Caco-2 (cell line): ENCODE data around the gene MXRA7. TPM values are rescaled to one million over a fixed set of nuclear protein-coding genes. Genes with fewer than 3 reads are reported as not detected.

Experiments used
- BruUV-seq: library from RNA; stranded (reverse); fragments of 400-500 nt; replicated peaks from 2 replicates; lab custom pipeline; 2021; lab: Mats Ljungman, UMichigan
- CTCF ChIA-PET: fragments of 300-600 bp; sonication (Branson Sonifier 250); formaldehyde crosslinking; loops from one replicate; lab custom pipeline; 2022; ENCODE audit warnings: antibody characterized with exemption; lab: Charles Lee
- POLR2A ChIA-PET: fragments of 300-600 bp; sonication (Branson Sonifier 250); formaldehyde crosslinking; loops from one replicate; lab custom pipeline; 2022; ENCODE audit warnings: antibody characterized with exemption; lab: Charles Lee
- DNase-seq, 2 experiments: peaks; one replicate each; pipeline versions ENCODE4 v3.0.0 to v3.0.0-alpha.2; 2020 to 2022
- H3K27me3 ChIP-seq: replicated peaks from 2 replicates; pipeline ENCODE4 v1.6.0; 2011; ENCODE audit warnings: low read length; ENCODE audit not compliant: control insufficient read depth, insufficient read depth
- H3K36me3 ChIP-seq: 2 replicates; pipeline ENCODE4 v1.5.1; 2011; ENCODE audit warnings: low read length; ENCODE audit not compliant: control insufficient read depth, insufficient read depth
- H3K4me1 ChIP-seq: fragments of 250-450 bp; sonication (Bioruptor Pico); 2 replicates; pipeline ENCODE4 v1.5.1; 2020; ENCODE audit warnings: mild to moderate bottlenecking
- H3K4me3 ChIP-seq: 2 replicates; pipeline ENCODE4 v1.5.1; 2011; ENCODE audit warnings: low read depth, mild to moderate bottlenecking, control low read depth, low read length
- H3K9me3 ChIP-seq: fragments of 250-450 bp; sonication (Bioruptor Pico); 2 replicates; pipeline ENCODE4 v1.5.1; 2020; ENCODE audit warnings: mild to moderate bottlenecking, moderate library complexity
- H3K27ac Mint-ChIP-seq: one replicate; pipeline ENCODE4 v1.8.0; 2022; ENCODE audit warnings: mixed read lengths; ENCODE audit not compliant: unreplicated experiment
- H3K27me3 Mint-ChIP-seq: one replicate; pipeline ENCODE4 v1.8.0; 2022; ENCODE audit warnings: mixed read lengths; ENCODE audit not compliant: insufficient read depth, unreplicated experiment
- H3K36me3 Mint-ChIP-seq: one replicate; pipeline ENCODE4 v1.8.0; 2022; ENCODE audit warnings: mild to moderate bottlenecking, mixed read lengths; ENCODE audit not compliant: insufficient read depth, unreplicated experiment
- H3K4me1 Mint-ChIP-seq: one replicate; pipeline ENCODE4 v1.8.0; 2022; ENCODE audit warnings: low read depth, mixed read lengths; ENCODE audit not compliant: unreplicated experiment
- H3K4me3 Mint-ChIP-seq: one replicate; pipeline ENCODE4 v1.8.0; 2022; ENCODE audit warnings: mild to moderate bottlenecking, moderate library complexity, mixed read lengths; ENCODE audit not compliant: unreplicated experiment
- H3K9me3 Mint-ChIP-seq: one replicate; pipeline ENCODE4 v1.8.0; 2022; ENCODE audit warnings: mixed read lengths; ENCODE audit not compliant: unreplicated experiment
- intact Hi-C: fragments of 100-400 bp; cut with micrococcal nuclease; formaldehyde crosslinking; loops from one replicate; pipeline ENCODE4 v1.10.0; 2022; ENCODE audit not compliant: unreplicated experiment
- total RNA-seq: library from RNA; stranded (reverse); gene quantifications from 2 replicates; pipeline ENCODE4 v1.2.3, GENCODE V29; 2022
- TF ChIP-seq, protein P1 (sequence below), 2 experiments: fragments of 200-600 bp in 1 of 2; IDR thresholded peaks; 1 replicate in 1 of 2; 2 replicates in 1 of 2; pipeline versions ENCODE4 v1.5.1 to v1.8.0; 2011 to 2022; ENCODE audit warnings: antibody characterized with exemption in 1 of 2, control low read depth in 1 of 2, inconsistent platforms in 1 of 2, low read depth in 1 of 2, low read length in 1 of 2, mild to moderate bottlenecking in 1 of 2, moderate library complexity in 1 of 2; ENCODE audit not compliant: insufficient read depth in 1 of 2, severe bottlenecking in 1 of 2, unreplicated experiment in 1 of 2

The MXRA7 gene
- total RNA-seq, 1 experiment from 2014 or later, result 70.2 TPM

DNA sequence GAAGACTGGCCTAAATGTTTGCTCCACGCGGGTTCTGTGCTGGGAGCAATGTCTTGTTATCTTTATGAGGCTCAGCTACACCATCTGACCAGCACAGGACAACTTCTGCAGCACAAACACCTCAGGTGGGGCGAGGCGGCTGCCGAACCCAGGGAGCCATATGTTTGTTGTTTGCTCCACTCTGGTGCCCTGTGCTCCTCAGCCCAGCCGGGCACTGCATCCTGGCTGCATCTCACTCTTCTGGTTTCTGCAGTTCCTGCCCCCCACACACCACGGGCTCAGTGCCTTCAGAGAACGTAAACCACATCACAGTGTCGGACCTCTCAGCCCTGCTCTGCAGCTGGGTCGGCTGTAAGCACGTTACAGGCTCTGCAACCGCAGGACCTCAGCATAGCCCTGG lies 32.4 kb downstream of the MXRA7 start:
- H3K36me3 ChIP-seq, result no peaks in the 10 kb centered on the region; the same call in 1 of the 2 replicates
- H3K9me3 ChIP-seq, result no peaks in the 10 kb centered on the region
- H3K4me1 ChIP-seq, result peaks cover 8% of the 10 kb centered on the region; the same call in 1 of the 2 replicates
- Mint-ChIP-seq H3K4me3 (no peak overlapping the region), H3K4me1 (peaks cover 8% of the 10 kb centered on the region), H3K27me3 (no peaks in the 10 kb centered on the region), H3K9me3 (no peaks in the 10 kb centered on the region), H3K36me3 (peaks cover 20% of the 10 kb centered on the region), H3K27ac (no peak overlapping the region)
- intact Hi-C loops, result no loop called here
- TF ChIP-seq, protein P1, sequence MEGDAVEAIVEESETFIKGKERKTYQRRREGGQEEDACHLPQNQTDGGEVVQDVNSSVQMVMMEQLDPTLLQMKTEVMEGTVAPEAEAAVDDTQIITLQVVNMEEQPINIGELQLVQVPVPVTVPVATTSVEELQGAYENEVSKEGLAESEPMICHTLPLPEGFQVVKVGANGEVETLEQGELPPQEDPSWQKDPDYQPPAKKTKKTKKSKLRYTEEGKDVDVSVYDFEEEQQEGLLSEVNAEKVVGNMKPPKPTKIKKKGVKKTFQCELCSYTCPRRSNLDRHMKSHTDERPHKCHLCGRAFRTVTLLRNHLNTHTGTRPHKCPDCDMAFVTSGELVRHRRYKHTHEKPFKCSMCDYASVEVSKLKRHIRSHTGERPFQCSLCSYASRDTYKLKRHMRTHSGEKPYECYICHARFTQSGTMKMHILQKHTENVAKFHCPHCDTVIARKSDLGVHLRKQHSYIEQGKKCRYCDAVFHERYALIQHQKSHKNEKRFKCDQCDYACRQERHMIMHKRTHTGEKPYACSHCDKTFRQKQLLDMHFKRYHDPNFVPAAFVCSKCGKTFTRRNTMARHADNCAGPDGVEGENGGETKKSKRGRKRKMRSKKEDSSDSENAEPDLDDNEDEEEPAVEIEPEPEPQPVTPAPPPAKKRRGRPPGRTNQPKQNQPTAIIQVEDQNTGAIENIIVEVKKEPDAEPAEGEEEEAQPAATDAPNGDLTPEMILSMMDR (IDR thresholded peaks at IDR 0.05; ENCODE audit: insufficient read depth in 1 of 2, low read depth in 1 of 2, low read length in 1 of 2, severe bottlenecking in 1 of 2, unreplicated experiment in 1 of 2), result no peak
- POLR2A ChIA-PET, result interaction anchor here (0.6 kb wide), 2 partner anchors 24 to 84 kb away, joined by 4 read pairs; no protein-coding TSS in a partner anchor
- H3K4me3 ChIP-seq, result no peak overlapping the region
- CTCF ChIA-PET, result interaction anchor here (0.6 kb wide), 3 partner anchors 29 to 106 kb away, joined by 3 read pairs; no protein-coding TSS in a partner anchor
- no peaks in the 10 kb centered on the region for H3K27me3 ChIP-seq
- DNase-seq, result no peak
- BruUV-seq, result no TSS peak

DNA sequence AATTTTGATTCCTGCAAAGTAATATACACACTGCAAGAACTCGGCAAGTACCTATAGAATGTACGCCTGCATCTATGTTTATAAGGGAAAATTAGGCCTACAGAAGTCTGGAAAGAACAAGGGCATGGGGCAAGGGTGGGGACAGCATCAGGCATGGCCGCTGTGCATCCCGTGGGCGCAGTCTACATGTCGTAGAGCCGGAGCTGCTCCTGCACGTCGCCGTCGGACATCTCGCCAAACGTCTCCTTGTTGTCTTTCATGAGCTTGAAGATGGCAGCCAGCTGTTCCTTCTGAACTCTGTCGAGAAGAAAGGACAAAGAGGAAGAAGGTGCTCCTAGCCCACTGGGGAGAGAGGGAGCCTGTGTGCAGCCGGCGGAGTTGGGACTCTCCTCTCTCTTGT lies 33.4 kb downstream of the MXRA7 start:
- Histone ChIP-seq H3K27me3 (no peaks in the 10 kb centered on the region), H3K9me3 (no peaks in the 10 kb centered on the region), H3K4me3 (no peak overlapping the region), H3K4me1 (peaks cover 16% of the 10 kb centered on the region; the same call in 1 of the 2 replicates), H3K36me3 (no peaks in the 10 kb centered on the region)
- H3K27me3 Mint-ChIP-seq, result no peaks in the 10 kb centered on the region
- no peak overlapping the region for H3K4me3 Mint-ChIP-seq
- no peaks in the 10 kb centered on the region for H3K9me3 Mint-ChIP-seq
- H3K4me1 Mint-ChIP-seq, result peaks cover 14% of the 10 kb centered on the region
- H3K27ac Mint-ChIP-seq, result no peak overlapping the region
- DNase-seq, result no peak
- ChIA-PET CTCF (interaction anchor here (0.6 kb wide), 1 partner anchor 29 kb away, joined by 3 read pairs; no protein-coding TSS in a partner anchor), POLR2A (interaction anchor here (0.6 kb wide), 1 partner anchor 25 kb away, joined by 4 read pairs; no protein-coding TSS in a partner anchor)
- TF ChIP-seq, protein P1 (IDR thresholded peaks at IDR 0.05; ENCODE audit: insufficient read depth in 1 of 2, low read depth in 1 of 2, low read length in 1 of 2, severe bottlenecking in 1 of 2, unreplicated experiment in 1 of 2), result no peak
- intact Hi-C loops, result no loop called here
- H3K36me3 Mint-ChIP-seq, result peaks cover 16% of the 10 kb centered on the region
- BruUV-seq, result no TSS peak

DNA sequence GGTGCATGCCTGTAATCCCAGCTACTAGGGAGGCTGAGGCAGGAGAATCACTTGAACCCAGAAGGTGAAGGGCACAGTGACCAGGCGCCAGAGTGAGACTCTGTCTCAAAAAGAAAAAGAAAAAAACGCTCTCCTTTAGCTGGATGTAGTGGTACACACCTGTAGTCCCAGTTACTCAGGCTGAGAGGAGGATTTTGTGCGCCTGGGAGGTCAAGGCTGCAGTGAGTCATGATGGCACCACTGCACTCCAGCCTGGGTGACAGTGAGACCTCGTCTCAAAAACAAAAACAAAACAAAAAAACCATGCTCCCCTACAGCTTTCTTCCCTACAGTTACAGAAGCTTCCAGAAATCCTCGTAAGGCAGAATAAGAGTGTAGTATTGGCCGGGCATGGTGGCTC lies 34.1 kb downstream of the MXRA7 start:
- Histone ChIP-seq H3K27me3 (no peaks in the 10 kb centered on the region), H3K4me3 (no peak overlapping the region), H3K4me1 (peaks cover 16% of the 10 kb centered on the region; the same call in 1 of the 2 replicates), H3K36me3 (no peaks in the 10 kb centered on the region), H3K9me3 (no peaks in the 10 kb centered on the region)
- Mint-ChIP-seq H3K9me3 (no peaks in the 10 kb centered on the region), H3K4me3 (no peak overlapping the region), H3K27me3 (no peaks in the 10 kb centered on the region), H3K36me3 (peaks cover 15% of the 10 kb centered on the region), H3K4me1 (peaks cover 16% of the 10 kb centered on the region), H3K27ac (no peak overlapping the region)
- no peak for DNase-seq
- ChIA-PET POLR2A (no interaction called here), CTCF (no interaction called here)
- TF ChIP-seq, protein P1 (IDR thresholded peaks at IDR 0.05; ENCODE audit: insufficient read depth in 1 of 2, low read depth in 1 of 2, low read length in 1 of 2, severe bottlenecking in 1 of 2, unreplicated experiment in 1 of 2), result no peak
- BruUV-seq, result no TSS peak
- intact Hi-C loops, result no loop called here
